ENCODE results near the gene USP21. TPM values are rescaled to one million over a fixed set of nuclear protein-coding genes. Genes with fewer than 3 reads are reported as not detected.

Gene USP21
- total and polyA plus RNA-seq, 9 of the 15 experiments (the other 6 are each of a cell fraction or from before 2014, with no cell fraction given) = 4.9 to 52.4 (median 21.6) TPM

DNA sequence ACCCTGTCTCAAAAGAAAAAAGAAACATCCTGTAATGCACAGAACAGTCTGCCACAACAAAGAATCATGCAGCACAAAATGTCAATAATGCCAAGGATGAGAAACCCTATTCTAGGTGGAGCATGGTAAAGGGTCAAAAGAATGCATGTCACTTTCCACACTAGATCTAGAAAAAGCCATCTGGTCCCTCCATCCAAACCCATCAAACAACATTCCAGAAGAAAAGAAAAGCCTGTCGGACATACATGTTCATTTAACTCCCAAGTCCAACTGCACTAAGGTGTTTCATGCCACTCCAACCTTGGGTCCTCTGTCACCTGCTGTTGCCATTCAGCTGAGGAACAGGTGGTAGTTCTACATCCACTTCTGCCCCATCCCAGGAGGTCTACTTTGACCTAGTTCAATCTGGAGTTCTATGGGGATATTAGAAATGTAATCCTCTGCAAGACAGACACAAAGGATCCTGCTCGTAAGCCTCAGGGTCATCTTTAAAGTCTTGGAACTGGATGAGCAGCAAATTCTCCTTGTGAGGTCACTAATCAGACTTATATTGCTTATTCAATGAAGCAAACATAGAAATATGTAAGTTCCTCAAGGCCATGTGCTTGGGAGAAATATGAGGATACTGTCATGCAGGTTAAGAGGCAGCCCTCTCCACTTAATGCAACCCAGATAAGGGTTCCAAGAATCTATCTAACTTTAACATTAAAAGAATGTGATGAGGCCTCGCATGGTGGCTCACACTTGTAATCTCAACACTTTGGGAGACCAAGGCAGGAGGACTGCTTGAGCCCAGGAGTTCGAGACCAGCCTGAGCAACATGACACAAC lies 30.5 kb upstream of the USP21 start (continued):
- TF ChIP-seq DMBX1 (CRISPR knock-in tag; IDR thresholded peaks at IDR 0.05; ENCODE audit: borderline replicate concordance) = no peak
- TF ChIP-seq, protein P1, sequence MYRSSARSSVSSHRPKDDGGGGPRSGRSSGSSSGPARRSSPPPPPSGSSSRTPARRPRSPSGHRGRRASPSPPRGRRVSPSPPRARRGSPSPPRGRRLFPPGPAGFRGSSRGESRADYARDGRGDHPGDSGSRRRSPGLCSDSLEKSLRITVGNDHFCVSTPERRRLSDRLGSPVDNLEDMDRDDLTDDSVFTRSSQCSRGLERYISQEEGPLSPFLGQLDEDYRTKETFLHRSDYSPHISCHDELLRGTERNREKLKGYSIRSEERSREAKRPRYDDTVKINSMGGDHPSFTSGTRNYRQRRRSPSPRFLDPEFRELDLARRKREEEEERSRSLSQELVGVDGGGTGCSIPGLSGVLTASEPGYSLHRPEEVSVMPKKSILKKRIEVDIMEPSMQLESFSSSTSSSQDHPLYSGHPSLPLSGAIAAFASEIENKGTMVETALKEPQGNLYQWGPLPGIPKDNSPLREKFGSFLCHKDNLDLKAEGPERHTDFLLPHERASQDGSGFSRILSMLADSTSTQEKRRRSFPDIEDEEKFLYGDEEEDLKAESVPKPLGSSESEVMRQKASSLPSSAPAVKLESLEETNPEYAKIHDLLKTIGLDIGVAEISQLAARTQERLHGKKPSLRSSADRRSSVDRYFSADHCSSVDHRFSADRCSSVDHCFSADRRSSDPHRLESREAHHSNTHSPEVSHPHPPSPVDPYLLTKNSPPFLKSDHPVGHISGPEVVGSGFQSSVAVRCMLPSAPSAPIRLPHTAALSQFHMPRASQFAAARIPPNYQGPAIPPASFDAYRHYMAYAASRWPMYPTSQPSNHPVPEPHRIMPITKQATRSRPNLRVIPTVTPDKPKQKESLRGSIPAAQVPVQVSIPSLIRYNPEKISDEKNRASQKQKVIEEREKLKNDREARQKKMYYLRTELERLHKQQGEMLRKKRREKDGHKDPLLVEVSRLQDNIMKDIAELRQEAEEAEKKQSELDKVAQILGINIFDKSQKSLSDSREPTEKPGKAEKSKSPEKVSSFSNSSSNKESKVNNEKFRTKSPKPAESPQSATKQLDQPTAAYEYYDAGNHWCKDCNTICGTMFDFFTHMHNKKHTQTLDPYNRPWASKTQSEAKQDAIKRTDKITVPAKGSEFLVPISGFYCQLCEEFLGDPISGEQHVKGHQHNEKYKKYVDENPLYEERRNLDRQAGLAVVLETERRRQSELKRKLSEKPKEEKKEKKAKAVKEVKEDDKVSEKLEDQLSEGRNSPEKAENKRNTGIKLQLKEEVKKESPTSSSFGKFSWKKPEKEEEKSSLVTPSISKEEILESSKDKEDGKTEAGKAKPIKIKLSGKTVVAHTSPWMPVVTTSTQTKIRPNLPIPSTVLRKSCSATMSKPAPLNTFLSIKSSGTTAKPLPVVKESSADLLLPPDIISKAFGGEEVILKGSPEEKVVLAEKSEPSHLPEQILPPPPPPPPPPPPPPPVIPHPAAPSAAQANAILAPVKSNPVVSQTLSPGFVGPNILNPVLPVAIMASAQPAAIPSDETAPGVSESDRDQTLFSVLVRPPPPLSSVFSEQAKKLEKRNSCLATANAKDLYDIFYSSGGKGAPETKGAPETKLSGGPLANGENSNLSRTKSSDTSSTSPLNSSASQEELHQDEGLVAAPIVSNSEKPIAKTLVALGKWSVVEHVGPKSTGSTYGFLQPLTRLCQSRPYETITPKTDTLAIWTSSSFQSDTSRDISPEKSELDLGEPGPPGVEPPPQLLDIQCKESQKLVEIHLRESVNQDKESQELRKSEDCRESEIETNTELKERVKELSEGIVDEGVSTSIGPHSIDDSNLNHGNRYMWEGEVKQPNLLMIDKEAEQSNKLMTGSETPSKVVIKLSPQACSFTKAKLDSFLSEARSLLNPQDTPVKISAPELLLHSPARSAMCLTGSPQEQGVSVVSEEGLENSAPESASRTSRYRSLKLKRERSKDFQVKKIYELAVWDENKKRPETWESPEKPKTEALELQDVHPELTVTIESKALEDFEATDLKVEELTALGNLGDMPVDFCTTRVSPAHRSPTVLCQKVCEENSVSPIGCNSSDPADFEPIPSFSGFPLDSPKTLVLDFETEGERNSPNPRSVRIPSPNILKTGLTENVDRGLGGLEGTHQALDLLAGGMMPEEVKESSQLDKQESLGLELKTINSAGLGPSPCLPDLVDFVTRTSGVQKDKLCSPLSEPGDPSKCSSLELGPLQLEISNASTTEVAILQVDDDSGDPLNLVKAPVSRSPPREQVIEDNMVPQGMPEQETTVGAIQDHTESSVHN (IDR thresholded peaks at IDR 0.05; ENCODE audit: borderline replicate concordance in 1 of 2, low read depth in 1 of 2) = no peak
